HAP-1 (cell line): ENCODE results near the gene P4HB.

Experiments
- DNase-seq, 2 experiments: peaks; one replicate each; pipeline ENCODE4 v3.0.0-alpha.2; 2016 to 2020; ENCODE audit warnings: low spot score in 2 of 2
- H3K27me3 ChIP-seq: fragments of 250-450 bp; sonication (Bioruptor Pico); 2 replicates; pipeline ENCODE4 v1.5.1; 2020; ENCODE audit warnings: low read depth, mild to moderate bottlenecking, moderate library complexity
- H3K36me3 ChIP-seq: fragments of 250-450 bp; sonication (Bioruptor Pico); replicated peaks from 2 replicates; pipeline ENCODE4 v1.5.1; 2020; ENCODE audit warnings: mild to moderate bottlenecking
- H3K4me1 ChIP-seq: fragments of 250-450 bp; sonication (Bioruptor Pico); 2 replicates; pipeline ENCODE4 v1.5.1; 2020; ENCODE audit warnings: mild to moderate bottlenecking
- H3K4me3 ChIP-seq: fragments of 250-450 bp; sonication (Bioruptor Pico); 2 replicates; pipeline ENCODE4 v1.5.1; 2020; ENCODE audit warnings: mild to moderate bottlenecking, moderate library complexity
- H3K9me3 ChIP-seq: fragments of 250-450 bp; sonication (Bioruptor Pico); 2 replicates; pipeline ENCODE4 v1.5.1; 2020; ENCODE audit warnings: mild to moderate bottlenecking, moderate library complexity
- in situ Hi-C: fragments of 300-500 bp; cut with MboI; formaldehyde crosslinking; loops from 3 replicates; pipeline ENCODE4 v1.14.3; 2020; ENCODE audit warnings: low sequenced_read_pairs, inconsistent platforms, mixed read lengths

The P4HB gene

DNA sequence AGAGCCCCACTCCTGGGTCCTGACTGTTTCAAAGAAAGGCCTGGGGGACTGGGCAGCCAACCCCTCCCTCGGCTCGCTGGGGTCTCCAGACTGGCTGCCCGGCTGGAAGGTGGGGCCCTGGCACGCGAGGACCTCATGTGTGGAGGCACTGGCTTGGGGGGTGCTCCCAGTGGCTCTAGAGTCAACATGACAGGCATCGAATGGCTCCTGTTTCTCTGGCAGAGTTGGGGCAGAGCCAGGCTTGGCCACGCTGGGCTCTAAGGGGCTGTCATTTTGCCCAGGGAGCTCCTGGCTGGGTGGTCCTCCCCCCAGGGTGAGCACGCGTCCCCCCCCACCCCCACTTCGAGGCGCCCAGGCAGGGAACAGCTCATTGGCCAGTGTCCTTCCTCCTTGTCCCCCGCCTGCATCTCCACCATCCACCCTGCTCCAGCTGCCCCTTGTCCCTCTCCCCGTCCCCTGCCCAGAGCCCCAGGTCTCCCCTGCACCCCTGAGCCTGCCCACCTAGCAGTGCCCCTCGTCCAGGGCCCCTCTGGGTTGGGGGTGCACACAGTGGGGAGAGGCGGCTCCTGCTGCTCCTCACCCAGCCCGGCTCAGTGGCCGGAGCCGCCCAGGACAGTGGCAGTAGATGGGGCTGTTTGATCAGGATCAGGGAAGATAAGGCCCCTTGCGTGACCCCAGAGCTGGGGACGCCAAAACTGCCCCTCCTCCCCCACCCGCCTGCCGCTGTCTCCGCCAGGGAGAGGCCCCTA, 53.7 kb downstream of the P4HB start:
- peaks cover 66% of the 10 kb centered on the region for H3K27me3 ChIP-seq
- no peak overlapping the region for H3K4me3 ChIP-seq
- no peaks in the 10 kb centered on the region for H3K9me3 ChIP-seq
- H3K36me3 ChIP-seq = no peaks in the 10 kb centered on the region
- no peak for DNase-seq
- H3K4me1 ChIP-seq = no peaks in the 10 kb centered on the region
- in situ Hi-C loops = no loop called here

DNA sequence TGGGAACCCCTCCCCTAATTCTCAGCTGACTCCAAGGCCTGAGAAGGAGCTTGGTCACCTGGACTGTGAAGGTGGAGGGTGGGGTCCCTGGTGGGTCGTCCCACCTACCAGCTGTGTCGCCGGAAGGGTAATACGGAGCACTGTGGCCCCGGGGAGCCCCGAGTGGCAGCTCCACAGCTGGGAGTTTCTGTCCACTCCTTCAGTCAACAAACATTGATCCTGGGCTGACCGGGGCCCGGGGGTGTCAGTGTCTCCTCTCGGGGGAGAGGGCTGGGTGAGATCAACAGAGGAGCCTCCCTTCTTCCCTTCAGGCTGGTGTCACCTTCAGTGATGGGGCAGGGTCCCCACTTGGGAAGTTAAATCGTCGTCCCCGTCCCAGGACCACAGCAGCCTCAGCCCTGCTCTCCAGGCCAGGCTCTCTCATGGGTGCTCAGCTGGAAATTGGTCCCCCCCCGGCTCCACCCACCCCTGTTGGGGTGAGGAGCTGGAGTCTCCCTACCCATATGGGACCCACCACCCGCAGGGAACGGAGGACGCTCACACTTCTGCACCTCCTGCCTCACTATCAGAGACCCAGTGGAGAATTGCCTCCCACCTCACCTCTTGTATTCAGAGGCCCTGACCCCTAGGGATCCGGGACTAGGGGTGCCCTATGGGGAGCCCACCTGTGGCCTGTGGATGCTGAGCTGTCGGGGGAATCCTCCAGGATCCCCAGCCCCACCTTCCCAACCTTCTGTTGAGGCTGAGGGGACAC, 54.5 kb downstream of the P4HB start:
- H3K36me3 ChIP-seq = no peaks in the 10 kb centered on the region
- in situ Hi-C loops = no loop called here

DNA sequence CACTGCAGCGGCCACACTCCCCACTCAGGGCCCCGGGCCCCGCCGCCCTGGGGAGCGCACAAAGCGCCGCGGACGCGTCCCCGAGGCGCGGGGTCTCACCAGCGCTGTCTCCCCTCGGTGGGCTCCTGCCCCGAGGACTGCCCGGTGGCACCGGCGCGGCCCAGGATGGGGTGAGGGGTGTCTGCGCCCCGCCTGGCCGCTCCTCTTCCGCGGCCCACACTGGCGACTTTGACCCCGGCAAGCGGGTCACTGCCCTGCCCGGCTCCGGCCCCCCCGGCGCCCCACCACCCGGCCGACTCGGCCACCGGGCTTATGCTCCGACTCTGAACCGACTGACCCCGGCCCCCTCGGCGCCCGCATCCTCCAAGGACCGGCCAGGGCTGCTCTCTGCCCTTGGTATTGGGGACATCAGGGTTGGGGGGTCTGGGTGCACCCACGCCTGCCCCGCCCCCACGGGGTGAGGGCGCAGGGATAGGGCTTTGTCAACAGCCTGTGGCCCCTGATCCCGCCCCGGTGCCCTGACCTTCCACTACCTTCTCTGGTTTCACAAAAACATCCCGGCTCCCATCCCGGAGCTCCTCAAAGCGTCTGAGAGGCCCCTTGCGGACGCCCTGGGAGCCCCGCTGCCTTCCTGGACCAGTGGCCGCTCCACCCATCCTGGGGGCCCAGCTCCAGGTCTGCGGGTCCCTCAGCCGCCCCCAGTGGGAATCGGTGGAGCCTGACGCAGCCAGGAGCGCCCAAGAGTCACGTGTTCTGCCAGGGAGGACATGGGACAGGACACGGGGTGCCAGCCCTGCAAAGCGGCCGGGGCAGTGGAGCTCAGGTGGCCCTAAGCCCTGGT, 55.6 kb downstream of the P4HB start:
- Histone ChIP-seq H3K36me3 (no peaks in the 10 kb centered on the region), H3K4me3 (no peak overlapping the region), H3K9me3 (no peaks in the 10 kb centered on the region), H3K27me3 (peaks cover 68% of the 10 kb centered on the region), H3K4me1 (no peaks in the 10 kb centered on the region)
- no peak for DNase-seq
- in situ Hi-C loops = no loop called here

More for the DNA sequence above, 54.5 kb downstream of the P4HB start:
- H3K4me3 ChIP-seq = no peak overlapping the region
- peaks cover 66% of the 10 kb centered on the region for H3K27me3 ChIP-seq
- H3K4me1 ChIP-seq = no peaks in the 10 kb centered on the region
- no peaks in the 10 kb centered on the region for H3K9me3 ChIP-seq
- DNase-seq = no peak

DNA sequence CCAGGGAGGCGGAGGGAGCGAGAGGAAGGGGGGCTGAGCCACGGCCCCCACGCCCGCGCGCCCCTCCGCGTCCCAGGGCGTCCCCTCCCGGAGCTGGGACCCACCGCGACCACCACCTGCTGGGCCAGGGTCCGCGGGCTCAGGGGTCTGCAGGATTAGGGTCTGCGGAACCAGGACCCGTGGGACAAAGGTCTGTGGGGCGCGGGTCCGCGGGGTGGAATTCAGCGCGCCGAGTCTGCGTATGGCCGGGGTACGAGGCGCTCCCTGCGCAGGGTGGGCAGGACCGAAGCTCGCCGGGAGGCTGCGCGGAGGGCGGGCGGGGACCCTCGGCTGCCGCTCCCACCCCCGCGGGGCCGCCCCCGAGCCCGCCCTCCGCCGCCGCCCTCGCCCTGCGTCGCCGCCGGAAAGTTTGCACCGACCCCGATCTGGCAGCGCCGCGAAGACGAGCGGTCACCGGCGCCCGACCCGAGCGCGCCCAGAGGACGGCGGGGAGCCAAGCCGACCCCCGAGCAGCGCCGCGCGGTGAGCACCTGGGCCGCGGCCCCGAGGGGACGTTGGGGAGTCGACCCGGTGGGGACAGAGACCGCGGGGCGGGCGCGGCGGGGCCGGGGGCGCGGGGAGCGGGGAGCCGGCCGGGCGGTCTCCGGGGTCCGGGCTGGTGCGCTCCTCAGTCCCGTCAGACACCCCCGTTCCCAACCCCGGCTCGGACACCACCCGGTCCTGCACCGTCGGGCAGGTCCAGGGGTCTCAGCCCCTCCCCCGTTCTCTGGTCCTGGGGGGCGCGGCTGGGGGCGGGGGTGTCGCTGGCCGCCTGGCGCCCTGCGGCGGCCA, 56.4 kb downstream of the P4HB start, which contains the start of gene GCGR:
GCGR (plus strand) TSS at position 423 of the 831 bp plus-strand sequence. CDS start 4,869 bp downstream, outside the sequence.
- H3K36me3 ChIP-seq = no peaks in the 10 kb centered on the region
- DNase-seq = no peak
- in situ Hi-C loops = no loop called here
- H3K27me3 ChIP-seq = peaks cover 67% of the 10 kb centered on the region
- no peaks in the 10 kb centered on the region for H3K4me1 ChIP-seq
- no peaks in the 10 kb centered on the region for H3K9me3 ChIP-seq
- H3K4me3 ChIP-seq = no peak within 1 kb of the TSS

DNA sequence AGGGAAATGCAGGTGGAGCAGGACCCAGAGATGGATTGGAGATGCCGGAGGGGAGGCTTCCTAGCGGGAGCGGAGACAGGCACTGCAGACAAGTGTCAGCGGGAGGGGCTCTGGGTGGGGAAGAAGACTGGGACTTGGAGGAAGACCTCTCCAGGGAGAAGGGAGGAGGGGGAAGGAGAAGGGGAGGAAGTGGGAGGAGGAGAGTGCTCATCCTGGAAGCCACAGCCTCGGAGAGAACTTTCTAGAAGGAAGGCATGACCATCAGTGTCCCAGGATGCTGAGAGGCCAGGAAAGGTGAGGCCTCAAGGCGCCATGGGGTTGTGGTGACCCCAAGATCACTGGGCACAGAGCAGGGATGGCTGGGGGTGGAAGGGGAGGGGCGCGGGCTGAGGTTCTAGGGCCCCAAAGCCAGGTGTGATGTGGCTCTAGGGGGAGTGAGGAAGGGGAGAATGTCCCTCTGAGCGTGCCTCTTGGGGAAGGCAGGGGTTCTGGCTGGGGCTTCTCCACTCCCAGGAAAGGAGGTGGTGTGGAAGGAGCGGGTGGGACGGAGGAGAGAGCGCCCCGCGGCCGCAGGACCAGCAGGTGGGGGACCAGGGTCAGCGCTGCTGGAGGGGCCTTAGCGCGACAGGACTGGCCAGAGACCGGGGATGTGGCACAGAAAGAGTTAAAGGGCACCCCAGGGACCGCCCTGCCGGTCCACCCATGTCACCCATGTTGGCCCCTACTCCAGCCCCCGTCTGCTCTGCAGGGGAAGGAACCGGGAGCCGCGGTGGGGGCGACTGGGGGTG, 57.3 kb downstream of the P4HB start:
- H3K27me3 ChIP-seq = peaks cover 60% of the 10 kb centered on the region
- no peaks in the 10 kb centered on the region for H3K9me3 ChIP-seq
- H3K4me3 ChIP-seq = no peak overlapping the region
- DNase-seq = no peak
- in situ Hi-C loops = no loop called here
- no peaks in the 10 kb centered on the region for H3K4me1 ChIP-seq
- no peaks in the 10 kb centered on the region for H3K36me3 ChIP-seq

DNA sequence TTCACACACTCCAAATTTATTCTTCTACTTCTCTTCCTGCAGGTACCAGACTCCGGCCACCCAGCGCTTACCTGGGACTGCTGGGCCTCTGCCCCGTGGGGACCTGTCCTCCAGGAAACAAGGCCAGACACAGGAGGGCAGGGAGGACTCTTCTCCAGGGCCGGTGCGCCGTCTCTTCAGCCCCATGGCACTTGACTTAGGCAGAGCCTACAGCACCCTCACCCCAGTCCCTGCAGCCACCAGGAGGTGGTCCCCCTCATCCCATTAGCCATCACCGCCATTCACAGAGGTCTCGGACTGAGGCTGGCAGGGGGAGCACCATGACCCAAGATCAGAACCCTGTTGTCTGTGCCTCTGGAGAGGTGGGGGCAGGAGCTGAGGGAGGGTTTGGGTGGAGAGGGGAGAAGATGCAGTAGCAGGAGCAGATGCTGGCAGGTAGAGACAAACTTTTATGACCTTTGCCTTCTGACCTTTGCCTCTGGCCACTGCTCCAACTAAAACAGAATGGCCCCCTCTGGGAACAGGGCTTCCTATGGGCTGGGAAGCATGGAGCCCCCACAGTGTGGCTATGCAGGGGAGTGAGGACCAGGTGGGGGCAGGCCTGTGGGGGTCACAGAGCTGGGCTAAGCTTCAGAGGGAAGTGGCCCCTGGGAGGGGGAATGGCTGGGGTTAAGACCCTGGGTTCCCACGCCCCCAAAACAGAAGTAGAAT, 58.1 kb downstream of the P4HB start:
- H3K27me3 ChIP-seq = peaks cover 52% of the 10 kb centered on the region
- H3K4me1 ChIP-seq = no peaks in the 10 kb centered on the region
- DNase-seq = no peak
- in situ Hi-C loops = no loop called here
- no peaks in the 10 kb centered on the region for H3K36me3 ChIP-seq
- H3K9me3 ChIP-seq = no peaks in the 10 kb centered on the region
- no peak overlapping the region for H3K4me3 ChIP-seq

DNA sequence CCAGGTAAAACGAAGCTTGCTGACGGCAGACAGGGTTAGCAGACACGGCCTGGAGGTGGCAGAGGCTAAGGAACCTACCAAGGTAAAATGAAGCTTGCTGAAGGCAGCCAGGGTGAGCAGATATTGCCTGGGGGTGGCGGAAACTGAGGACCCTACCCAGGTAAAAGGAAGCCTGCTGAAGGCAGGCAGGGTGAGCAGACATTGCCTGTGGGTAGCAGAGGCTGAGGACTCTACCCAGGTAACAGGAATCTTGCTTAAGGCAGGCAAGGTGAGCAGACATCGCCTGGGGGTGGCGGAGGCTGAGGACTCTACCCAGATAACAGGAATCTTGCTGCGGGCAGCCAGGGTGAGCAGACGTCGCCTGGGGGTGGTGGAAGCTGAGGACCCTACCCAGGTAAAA, 59.0 kb downstream of the P4HB start:
- in situ Hi-C loops = no loop called here

DNA sequence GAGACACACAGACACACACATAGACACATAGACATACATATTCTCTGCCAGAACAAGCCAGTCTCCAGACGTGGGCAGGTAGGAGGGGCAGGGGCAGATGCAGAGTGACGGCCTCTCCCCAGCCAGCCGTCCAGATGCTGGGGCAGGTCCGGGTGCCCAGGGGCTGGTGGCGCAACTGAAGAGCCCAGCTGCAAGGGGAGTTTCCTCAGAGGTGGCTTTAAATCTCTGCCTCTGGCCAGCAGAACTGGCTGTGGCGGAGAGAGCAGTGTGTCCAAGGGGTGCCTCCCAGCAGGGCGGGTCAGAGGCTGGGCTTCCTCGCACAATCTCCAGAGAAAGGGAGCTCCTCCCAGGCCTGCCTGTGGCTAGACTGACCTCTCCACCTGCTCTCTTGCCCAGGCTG, 65.8 kb downstream of the P4HB start:
- in situ Hi-C loops = no loop called here
- Histone ChIP-seq H3K4me1 (no peaks in the 10 kb centered on the region), H3K4me3 (no peak overlapping the region), H3K27me3 (no peaks in the 10 kb centered on the region), H3K9me3 (no peaks in the 10 kb centered on the region), H3K36me3 (no peaks in the 10 kb centered on the region)
- no peak for DNase-seq

More for the DNA sequence above, 59.0 kb downstream of the P4HB start:
- Histone ChIP-seq H3K4me3 (no peak overlapping the region), H3K4me1 (no peaks in the 10 kb centered on the region), H3K9me3 (no peaks in the 10 kb centered on the region), H3K27me3 (peaks cover 43% of the 10 kb centered on the region), H3K36me3 (no peaks in the 10 kb centered on the region)
- DNase-seq = no peak

DNA sequence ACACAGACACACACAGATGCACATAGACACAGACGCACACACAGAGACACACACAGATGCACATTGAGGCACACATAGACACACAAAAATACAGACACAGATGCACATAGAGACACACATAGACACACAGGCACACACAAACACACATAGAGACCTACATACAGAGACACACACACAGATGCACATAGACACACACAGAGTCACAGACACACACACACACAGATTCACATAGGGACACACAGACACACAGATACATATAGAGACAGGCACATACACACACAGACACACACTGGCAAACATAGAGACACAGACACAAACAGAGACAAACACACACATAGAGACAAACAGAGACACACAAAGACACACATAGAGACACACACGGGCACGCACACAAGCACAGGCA, 66.3 kb downstream of the P4HB start:
- Histone ChIP-seq H3K36me3 (no peaks in the 10 kb centered on the region), H3K4me1 (no peaks in the 10 kb centered on the region), H3K9me3 (no peaks in the 10 kb centered on the region), H3K27me3 (no peaks in the 10 kb centered on the region), H3K4me3 (no peak overlapping the region)
- DNase-seq = no peak
- in situ Hi-C loops = no loop called here
